Stimulated activated CD4-positive, alpha-beta T cell treated with anti-CD3 and anti-CD28 coated beads, TNF-alpha, amount 100 ng/mL, for 4 hours (primary cell): Measurements from ENCODE around the gene MRPL41.
"Not testable (repeated sequence)": the region's sequence is repeated elsewhere in the genome, so short reads cannot be mapped to it uniquely, and the experiment has no call there.

ENCODE experiments used
- DNase-seq, 3 experiments: peaks; one replicate each; pipeline ENCODE4 v3.0.0-alpha.2; 2020; ENCODE audit warnings: low read depth in 3 of 3

The MRPL41 gene

GRCh38 chr9:137552022-137552768 lies 516 bp downstream of the MRPL41 start:
- DNase-seq, result no peak

- DNase-seq, result not testable (repeated sequence)
Observed at GRCh38 chr9:137553654-137554053, 2.0 kb downstream of the MRPL41 start.

GRCh38 chr9:137554349-137554748 lies 2.7 kb downstream of the MRPL41 start:
- DNase-seq, result no peak

GRCh38 chr9:137555179-137555578 lies 3.5 kb downstream of the MRPL41 start:
- no peak for DNase-seq

- DNase-seq, result no peak
Observed at GRCh38 chr9:137556069-137556838, 4.6 kb downstream of the MRPL41 start.

- no peak for DNase-seq
Observed at GRCh38 chr9:137558127-137558526, 6.4 kb downstream of the MRPL41 start.

- no peak for DNase-seq
Observed at GRCh38 chr9:137564134-137564533, 12.5 kb downstream of the MRPL41 start.

- no peak for DNase-seq
Observed at GRCh38 chr9:137564817-137565411, 13.2 kb downstream of the MRPL41 start.

- not testable (repeated sequence) for DNase-seq
Observed at GRCh38 chr9:137568445-137568844, 16.8 kb downstream of the MRPL41 start.

DNA sequence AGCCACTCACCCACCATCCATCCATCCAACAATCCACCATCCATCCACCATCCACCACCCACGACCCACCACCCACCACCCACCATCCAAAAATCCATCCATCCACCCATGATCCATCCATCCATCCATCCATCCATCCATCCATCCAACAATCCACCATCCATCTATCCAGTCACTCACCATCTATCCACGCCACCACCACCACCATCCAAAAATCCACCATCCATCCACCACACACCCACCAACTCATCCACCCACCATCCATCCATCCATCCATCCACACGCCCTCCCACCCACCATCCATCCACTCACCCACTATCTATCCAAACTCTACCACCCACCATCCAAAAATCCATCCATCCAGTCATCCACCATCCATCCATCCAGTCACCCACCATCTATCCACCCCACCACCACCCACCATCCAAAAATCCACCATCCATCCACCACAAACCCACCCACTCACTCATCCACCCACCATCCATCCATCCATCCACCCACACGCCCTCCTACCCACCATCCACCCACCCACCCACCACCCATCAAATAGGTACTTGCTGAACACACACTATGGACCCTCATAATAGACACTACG lies 18.0 kb downstream of the MRPL41 start:
- DNase-seq, result no peak

DNA sequence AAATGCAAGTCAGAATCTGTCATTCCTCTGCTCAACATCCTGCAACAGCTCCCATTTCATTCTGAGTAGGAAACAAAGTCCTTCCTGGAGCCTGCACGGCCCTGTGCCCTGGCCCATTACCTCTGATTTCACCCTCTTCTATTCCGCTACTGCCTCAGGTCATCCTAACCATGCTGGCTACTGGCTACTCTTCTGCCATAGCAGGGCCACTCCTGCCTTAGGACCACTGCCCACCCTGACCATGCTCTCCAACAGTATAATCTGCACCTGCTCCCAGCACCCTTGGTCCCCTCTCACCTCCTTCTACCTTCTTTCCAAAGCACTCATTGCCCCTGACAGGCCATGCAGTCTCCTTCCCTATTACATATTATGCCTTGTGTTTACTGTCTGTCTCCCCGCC lies 18.9 kb downstream of the MRPL41 start:
- DNase-seq, result no peak

- no peak for DNase-seq
Observed at GRCh38 chr9:137574192-137574591, 22.5 kb downstream of the MRPL41 start.

- DNase-seq, result no peak
Observed at GRCh38 chr9:137575364-137575715, 23.7 kb downstream of the MRPL41 start.

DNA sequence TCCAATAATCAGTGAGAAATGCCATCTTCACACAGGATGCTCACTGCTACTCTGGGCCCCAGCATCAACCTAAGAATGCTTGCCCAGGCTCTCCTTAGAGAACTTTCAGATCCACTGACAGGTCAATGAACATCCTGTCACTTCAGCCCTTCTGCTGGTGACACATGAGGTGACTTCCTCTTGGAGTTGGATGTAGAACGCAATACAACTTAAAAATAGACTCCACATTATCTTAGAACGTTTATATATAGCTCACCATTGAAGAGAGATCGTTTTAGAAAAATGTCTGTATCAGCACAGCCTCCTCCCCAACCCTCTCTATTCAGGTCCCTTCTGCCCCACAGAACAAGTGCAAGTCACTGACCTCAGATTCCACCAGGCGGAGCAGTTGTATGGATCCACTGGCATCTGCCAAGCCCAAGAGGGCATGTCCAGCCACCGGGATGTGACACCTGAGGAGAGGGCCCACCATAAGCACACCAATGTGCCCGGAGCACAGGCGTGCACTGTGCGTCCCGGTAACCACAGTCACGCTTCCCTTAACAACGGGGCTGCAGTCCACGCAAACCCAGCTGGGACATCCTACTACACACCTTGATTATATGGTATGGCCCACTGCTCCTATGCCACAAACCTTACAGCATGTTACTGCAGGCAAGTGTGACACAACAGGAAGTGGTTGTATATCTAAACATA lies 24.2 kb downstream of the MRPL41 start:
- no peak for DNase-seq

DNA sequence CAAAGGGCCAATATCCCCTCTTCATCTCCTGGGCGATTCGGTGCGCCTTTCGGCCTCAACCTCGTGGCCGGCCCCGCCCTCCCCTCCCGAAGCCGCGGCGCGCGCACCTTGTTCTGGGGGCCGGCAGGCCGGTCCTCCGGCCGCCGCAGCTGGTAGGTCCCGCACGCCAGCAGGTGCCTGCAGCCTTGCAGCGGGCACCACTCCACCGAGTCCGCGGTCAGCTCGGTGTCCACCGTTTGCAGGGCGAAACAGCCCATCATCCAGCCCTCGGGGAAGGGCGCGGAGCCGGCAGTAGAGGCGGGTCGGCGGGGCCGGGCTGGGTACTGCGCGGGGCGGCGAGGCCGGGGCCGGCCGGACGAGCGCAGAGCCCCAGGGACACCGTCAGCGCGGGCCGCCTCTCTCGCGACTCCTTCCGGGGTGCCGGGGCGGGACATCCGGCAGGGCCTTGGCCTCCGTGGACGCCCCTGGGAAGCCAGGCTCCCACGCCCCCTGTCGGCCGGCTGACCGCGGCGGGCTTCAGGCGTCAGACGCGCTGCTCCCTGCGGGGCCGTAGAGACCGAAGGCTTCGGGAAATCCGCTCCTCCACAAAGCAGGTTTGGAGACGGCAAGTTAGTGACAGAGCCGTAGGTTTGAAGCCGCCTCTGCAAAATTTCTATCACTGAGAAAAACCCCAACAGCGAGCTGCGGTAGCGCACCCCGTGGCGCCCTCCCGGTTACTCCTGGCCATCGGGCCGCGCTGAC lies 27.0 kb downstream of the MRPL41 start, which contains the start of gene DPH7:
Gene DPH7, minus strand, starts transcription at position 408 of the 741 bp plus-strand sequence. Its CDS starts 148 bp downstream, at position 260.
- peak; percentile 87 to 98 (median 89) for DNase-seq

DNA sequence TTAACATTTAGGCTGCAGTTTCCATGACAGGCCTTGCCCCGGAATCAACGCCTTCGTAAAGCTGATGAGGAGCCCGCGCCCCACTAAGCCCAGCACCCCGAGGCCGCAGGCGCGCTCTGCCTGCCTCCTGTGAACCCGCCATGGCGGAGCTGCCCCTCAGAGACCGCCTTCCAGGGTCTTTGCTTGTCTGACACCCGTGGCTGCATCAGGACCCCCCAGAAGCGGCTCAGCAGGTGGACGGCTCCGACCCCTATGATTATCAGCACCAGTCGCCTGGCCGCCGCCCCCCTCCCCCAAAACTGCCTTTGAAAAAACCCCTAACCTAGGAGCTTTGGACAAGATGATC lies 27.6 kb downstream of the MRPL41 start:
- no peak for DNase-seq

- DNase-seq, result no peak
Observed at GRCh38 chr9:137580209-137580953, 28.7 kb downstream of the MRPL41 start.

DNA sequence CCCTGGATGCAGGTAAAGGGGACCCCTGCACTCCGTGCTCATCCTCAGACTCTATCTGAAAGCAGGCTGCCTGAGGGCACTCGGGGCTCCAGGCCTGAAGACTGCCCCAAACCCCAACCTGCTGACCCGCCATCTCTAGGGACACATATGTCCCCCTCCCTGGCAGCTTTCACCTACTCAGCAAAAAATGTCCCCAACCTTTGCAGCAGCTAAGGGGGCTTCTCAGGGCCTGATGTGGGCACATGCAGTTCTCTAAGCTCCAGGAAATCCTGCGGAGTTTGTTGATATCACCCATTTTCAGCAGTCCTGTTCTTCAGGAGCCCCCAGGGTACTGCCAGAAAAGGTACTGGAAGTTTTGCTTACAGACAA lies 29.3 kb downstream of the MRPL41 start:
- DNase-seq, result no peak

DNA sequence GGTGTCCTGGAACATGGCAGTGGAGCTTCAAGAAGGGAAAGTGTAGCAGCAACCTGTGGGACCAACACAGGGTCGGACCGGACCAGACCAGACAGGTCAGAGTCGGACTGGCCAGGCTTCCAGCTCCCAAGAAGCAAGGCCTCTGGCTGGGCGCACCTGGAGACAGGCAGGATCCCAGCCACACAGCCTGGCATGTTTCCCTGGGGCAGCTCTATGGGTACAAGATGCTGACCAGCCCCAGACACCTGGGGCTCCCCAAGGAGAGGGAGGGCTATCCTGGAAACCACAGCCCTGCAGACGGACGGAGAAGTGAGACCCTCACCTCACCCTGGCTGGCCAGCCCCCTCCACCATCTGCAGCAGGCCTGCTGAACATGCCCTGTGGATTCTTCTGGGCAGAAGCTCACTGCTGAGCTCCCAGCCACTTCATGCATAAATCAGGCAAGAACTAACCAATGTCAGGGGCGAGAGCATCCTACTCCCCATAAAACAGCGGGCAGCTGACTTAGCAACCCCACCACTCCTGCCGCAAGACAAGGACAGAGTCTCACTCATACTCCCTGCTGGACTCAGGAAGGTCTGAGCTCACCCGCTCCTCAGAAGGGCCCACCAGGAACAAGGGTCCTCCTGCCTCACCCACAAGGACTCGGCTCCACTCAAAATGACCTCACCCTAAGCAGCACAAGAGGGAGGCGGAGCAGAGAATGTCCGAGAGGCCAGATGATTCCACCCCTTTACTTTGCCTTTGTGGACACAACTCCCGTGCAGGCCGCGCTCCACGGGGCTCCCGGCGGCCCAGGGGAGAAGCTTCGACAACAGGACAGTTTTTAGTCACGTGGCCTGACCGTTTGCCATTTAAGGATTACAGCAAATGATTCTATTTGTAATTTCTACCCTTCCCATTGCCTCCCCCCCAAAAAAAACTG lies 29.9 kb downstream of the MRPL41 start:
- DNase-seq, result no peak
